HK-2 (cell line): ENCODE results near the gene SLC1A4.
"Not testable (repeated sequence)": the region's sequence is repeated elsewhere in the genome, so short reads cannot be mapped to it uniquely, and the experiment has no call there.

ENCODE experiments used
- DNase-seq: peaks from one replicate; pipeline ENCODE4 v3.0.0-alpha.2; 2018; ENCODE audit not compliant: unreplicated experiment

The SLC1A4 gene

GRCh38 chr2:64963719-64964118 is 25.5 kb upstream of the SLC1A4 start:
- no peak for DNase-seq

- no peak for DNase-seq
Observed at GRCh38 chr2:64966017-64966416, 23.2 kb upstream of the SLC1A4 start.

- DNase-seq, result no peak
Observed at GRCh38 chr2:64966839-64967238, 22.4 kb upstream of the SLC1A4 start.

GRCh38 chr2:64967601-64968000 is 21.6 kb upstream of the SLC1A4 start:
- no peak for DNase-seq

GRCh38 chr2:64969086-64969485 is 20.1 kb upstream of the SLC1A4 start:
- not testable (repeated sequence) for DNase-seq

- no peak for DNase-seq
Observed at GRCh38 chr2:64970495-64970894, 18.7 kb upstream of the SLC1A4 start.

- DNase-seq, result no peak
Observed at GRCh38 chr2:64972426-64972825, 16.8 kb upstream of the SLC1A4 start.

- DNase-seq, result no peak
Observed at GRCh38 chr2:64972876-64973275, 16.3 kb upstream of the SLC1A4 start.

- peak; percentile 66 for DNase-seq
Observed at GRCh38 chr2:64975232-64975821, 13.9 kb upstream of the SLC1A4 start.

GRCh38 chr2:64976276-64976675 is 12.9 kb upstream of the SLC1A4 start:
- no peak for DNase-seq

- DNase-seq, result no peak
Observed at GRCh38 chr2:64978514-64979268, 10.5 kb upstream of the SLC1A4 start.

- no peak for DNase-seq
Observed at GRCh38 chr2:64979744-64980143, 9.5 kb upstream of the SLC1A4 start.

- DNase-seq, result no peak
Observed at GRCh38 chr2:64980183-64980582, 9.0 kb upstream of the SLC1A4 start.

GRCh38 chr2:64982311-64982857 is 6.8 kb upstream of the SLC1A4 start:
- DNase-seq, result no peak

GRCh38 chr2:64982932-64983331 is 6.3 kb upstream of the SLC1A4 start:
- DNase-seq, result no peak

GRCh38 chr2:64985447-64985846 is 3.8 kb upstream of the SLC1A4 start:
- DNase-seq, result no peak

GRCh38 chr2:64987001-64987955 is 1.9 kb upstream of the SLC1A4 start:
- DNase-seq, result no peak

- no peak for DNase-seq
Observed at GRCh38 chr2:64987956-64988419, 1.2 kb upstream of the SLC1A4 start.

GRCh38 chr2:64988420-64989125 is 626 bp upstream of the SLC1A4 start:
- DNase-seq, result peak; percentile 73

GRCh38 chr2:64989982-64990614 is 899 bp downstream of the SLC1A4 start:
- no peak for DNase-seq

GRCh38 chr2:64990876-64991275 is 1.7 kb downstream of the SLC1A4 start:
- DNase-seq, result no peak
